ENCODE results near the gene SOBP. TPM values are rescaled to one million over a fixed set of nuclear protein-coding genes. Genes with fewer than 3 reads are reported as not detected.
"Not testable (repeated sequence)": the region's sequence is repeated elsewhere in the genome, so short reads cannot be mapped to it uniquely, and the experiment has no call there.

SOBP gene
- total RNA-seq, 2 experiments from 2014 or later = 0.27 to 0.31 TPM

DNA sequence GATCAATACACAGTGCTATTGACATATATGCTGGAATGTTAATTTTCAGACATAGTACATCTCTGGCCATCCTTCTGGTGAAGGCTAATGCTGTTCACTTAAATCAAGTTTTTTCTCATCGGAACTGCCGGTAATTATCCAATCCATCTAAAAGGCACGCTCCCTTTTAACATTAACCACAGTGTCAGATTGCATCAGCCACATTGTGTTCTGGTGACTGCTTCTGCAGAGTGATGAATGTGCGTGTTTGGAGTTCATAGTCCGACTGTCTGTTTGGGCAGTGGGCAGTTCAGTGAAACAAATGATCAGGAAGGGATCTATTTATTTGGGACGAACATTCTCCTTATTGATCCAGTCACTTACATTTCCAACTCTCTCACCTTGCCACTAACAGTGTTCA is 49.5 kb downstream of the SOBP start:
- no peaks in the 10 kb centered on the region for H3K4me1 Mint-ChIP-seq
- CTCF ChIA-PET = no interaction called here
- no peaks in the 10 kb centered on the region for H3K9me3 Mint-ChIP-seq
- no peak overlapping the region for H3K27ac Mint-ChIP-seq
- H3K27me3 Mint-ChIP-seq = peaks cover 39% of the 10 kb centered on the region
- H3K36me3 Mint-ChIP-seq (ENCODE audit: low read depth) = no peaks in the 10 kb centered on the region
- no peak overlapping the region for H3K4me3 Mint-ChIP-seq
- POLR2A ChIA-PET = interaction anchor here (0.6 kb wide), 1 partner anchor 8 kb away, joined by 3 read pairs; no protein-coding TSS in a partner anchor
- DNase-seq = no peak

DNA sequence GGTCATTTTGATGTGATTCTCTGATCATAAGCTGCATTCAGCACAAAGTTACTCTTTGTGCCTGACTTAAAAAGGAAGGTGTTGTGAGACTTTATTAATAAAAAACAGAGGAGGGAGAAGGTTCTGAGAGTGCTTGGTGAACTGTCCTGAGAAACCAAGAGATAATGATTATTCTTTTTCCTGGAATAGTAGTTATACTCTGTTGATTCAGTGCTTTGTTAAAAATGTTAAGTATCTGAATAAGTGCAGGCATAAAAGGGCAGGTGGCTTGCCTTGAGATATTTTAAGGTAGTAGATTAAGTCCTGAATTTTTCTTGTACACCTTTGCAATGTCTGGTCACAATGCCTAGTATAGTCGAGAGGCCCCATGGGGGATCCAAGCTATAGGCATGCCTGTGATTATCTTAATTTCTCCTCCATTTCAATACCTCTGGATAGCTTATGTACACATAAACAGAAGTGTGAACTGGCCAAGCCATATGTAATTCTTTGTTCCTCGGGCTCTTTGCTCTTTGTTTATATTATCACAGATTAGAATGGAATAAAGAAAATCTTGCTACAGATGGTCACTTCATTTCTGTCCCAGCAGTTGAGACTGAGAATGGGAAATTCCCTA is 50.0 kb downstream of the SOBP start:
- no peaks in the 10 kb centered on the region for H3K9me3 Mint-ChIP-seq
- H3K36me3 Mint-ChIP-seq (ENCODE audit: low read depth) = no peaks in the 10 kb centered on the region
- DNase-seq = no peak
- no peaks in the 10 kb centered on the region for H3K4me1 Mint-ChIP-seq
- no peak overlapping the region for H3K4me3 Mint-ChIP-seq
- CTCF ChIA-PET = no interaction called here
- peaks cover 40% of the 10 kb centered on the region for H3K27me3 Mint-ChIP-seq
- H3K27ac Mint-ChIP-seq = no peak overlapping the region
- POLR2A ChIA-PET = interaction anchor here (0.6 kb wide), 1 partner anchor 9 kb away, joined by 3 read pairs; no protein-coding TSS in a partner anchor

DNA sequence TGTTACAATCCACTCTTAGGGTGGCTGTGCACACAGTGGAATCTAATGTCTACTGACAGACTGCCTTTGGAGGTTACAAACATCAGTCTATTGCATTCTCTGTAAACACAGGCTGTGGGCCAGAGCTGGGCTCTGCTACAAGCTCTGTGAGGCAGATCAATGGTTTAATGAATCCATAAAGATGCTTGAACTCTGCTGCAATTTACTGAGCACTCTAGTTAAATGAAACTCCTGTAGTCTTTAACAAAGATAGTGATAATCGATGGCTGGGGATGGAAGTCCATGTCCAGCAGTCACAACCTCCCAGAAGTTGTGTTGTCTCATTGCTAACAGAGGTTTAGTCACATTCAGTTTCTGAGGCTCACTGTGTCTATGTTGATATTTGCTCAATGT is 50.5 kb downstream of the SOBP start:
- no peak for DNase-seq
- Mint-ChIP-seq H3K36me3 (ENCODE audit: low read depth) (no peaks in the 10 kb centered on the region), H3K27me3 (peaks cover 45% of the 10 kb centered on the region), H3K9me3 (no peaks in the 10 kb centered on the region), H3K27ac (no peak overlapping the region), H3K4me1 (no peaks in the 10 kb centered on the region), H3K4me3 (no peak overlapping the region)
- ChIA-PET CTCF (interaction anchor here (0.7 kb wide), 1 partner anchor 155 kb away, joined by 3 read pairs; no protein-coding TSS in a partner anchor), POLR2A (no interaction called here)

DNA sequence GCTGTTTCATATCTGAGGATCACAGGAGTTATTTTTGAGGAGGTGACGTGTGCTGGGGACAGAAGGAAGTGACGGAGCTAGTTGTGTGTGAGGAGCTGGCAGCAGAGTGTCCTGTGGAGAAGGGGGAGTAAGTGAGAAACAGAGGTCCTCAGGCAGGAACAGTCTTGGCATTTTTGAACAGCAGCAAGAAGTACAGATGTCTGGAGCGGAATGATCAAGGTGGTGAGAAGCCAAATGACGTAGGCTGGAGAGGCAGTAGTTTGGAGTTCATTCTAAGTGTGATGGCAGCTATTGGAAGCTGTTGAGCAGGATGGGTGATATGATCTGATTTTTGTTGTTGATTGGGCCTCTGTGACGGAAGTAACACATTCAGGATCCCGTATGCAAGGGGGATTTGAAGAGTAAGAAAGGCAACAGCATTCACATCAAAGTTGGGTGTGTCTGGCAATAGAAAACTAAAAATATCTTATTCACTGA is 52.3 kb downstream of the SOBP start:
- ChIA-PET POLR2A (no interaction called here), CTCF (interaction anchor here (1.3 kb wide), 1 partner anchor 10 kb away, joined by 3 read pairs; no protein-coding TSS in a partner anchor)
- DNase-seq = no peak
- Mint-ChIP-seq H3K4me1 (peaks cover 5% of the 10 kb centered on the region), H3K27me3 (peaks cover 47% of the 10 kb centered on the region), H3K4me3 (no peak overlapping the region), H3K27ac (no peak overlapping the region), H3K36me3 (ENCODE audit: low read depth) (no peaks in the 10 kb centered on the region), H3K9me3 (no peaks in the 10 kb centered on the region)

DNA sequence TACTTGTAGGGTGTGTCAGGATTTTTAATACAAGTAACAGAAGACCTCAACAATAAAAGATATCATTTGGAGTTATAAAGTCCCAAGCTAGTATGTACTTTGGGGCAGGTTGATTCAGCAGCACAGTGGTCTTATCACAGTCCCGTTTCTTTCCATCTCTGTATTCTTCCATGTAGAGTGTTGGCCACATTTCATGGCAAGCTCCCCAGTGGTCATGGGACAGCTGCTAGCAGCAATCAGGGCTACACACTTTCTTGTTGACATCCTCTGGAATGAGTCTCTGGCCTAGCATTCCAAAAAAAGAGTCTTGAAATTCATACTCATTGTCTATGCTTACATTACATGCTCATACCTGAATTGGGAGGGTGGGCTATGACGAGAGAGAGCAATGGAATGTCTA is 53.2 kb downstream of the SOBP start:
- no peaks in the 10 kb centered on the region for H3K36me3 Mint-ChIP-seq (ENCODE audit: low read depth)
- no peak for DNase-seq
- H3K4me3 Mint-ChIP-seq = no peak overlapping the region
- peaks cover 46% of the 10 kb centered on the region for H3K27me3 Mint-ChIP-seq
- no peak overlapping the region for H3K27ac Mint-ChIP-seq
- H3K4me1 Mint-ChIP-seq = peaks cover 5% of the 10 kb centered on the region
- POLR2A ChIA-PET = interaction anchor here (0.7 kb wide), 1 partner anchor 73 kb away, joined by 3 read pairs; no protein-coding TSS in a partner anchor
- no peaks in the 10 kb centered on the region for H3K9me3 Mint-ChIP-seq
- CTCF ChIA-PET = interaction anchor here (1.4 to 1.7 kb wide), 2 partner anchors 9 to 12 kb away, joined by 4 to 5 read pairs; no protein-coding TSS in a partner anchor

DNA sequence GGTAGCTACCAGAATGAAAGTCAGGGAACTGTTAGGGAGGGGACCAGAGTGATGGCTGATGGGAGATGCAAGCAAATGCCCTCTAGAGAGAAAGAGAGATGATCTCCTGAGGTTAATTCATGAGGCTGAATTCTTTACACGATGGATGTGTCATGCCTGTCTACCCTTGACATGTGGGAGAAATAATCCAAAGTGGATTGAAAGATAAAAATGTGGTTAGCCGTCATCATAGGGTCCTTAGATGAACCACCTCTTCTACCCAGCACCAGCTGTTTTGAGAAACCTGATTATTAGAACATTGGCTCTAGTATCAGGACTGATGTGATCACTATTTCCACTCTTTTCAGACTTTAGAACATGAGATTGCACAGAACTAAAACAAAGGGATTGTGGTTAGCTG is 53.6 kb downstream of the SOBP start:
- H3K27me3 Mint-ChIP-seq = peaks cover 44% of the 10 kb centered on the region
- no peak overlapping the region for H3K4me3 Mint-ChIP-seq
- no peaks in the 10 kb centered on the region for H3K36me3 Mint-ChIP-seq (ENCODE audit: low read depth)
- H3K27ac Mint-ChIP-seq = no peak overlapping the region
- H3K9me3 Mint-ChIP-seq = no peaks in the 10 kb centered on the region
- ChIA-PET POLR2A (no interaction called here), CTCF (interaction anchor here (1.0 to 1.7 kb wide), 3 partner anchors 9 to 13 kb away, joined by 4 to 5 read pairs (median 5); no protein-coding TSS in a partner anchor)
- no peak for DNase-seq
- H3K4me1 Mint-ChIP-seq = peaks cover 5% of the 10 kb centered on the region

DNA sequence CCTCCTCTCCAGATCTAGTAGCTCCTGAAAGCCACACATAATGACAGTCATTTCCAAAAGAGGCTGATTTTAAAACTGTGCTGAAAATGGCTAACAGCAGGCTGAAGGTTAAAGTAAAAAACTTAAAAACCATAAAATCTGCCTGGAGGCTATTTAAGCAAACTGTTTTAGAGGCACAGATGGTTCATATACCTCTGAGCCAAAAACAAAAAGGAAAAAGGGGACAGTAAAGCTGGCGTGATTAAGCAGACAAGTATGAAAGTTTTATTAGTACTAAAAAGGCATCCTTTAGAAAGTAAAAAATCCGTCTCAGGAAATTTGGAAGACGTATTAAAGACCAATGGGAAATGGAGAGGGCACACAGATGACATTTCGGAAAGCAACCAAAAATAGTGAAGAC is 55.8 kb downstream of the SOBP start:
- no peak for DNase-seq
- peaks cover 30% of the 10 kb centered on the region for H3K27me3 Mint-ChIP-seq
- H3K36me3 Mint-ChIP-seq (ENCODE audit: low read depth) = no peaks in the 10 kb centered on the region
- H3K9me3 Mint-ChIP-seq = no peaks in the 10 kb centered on the region
- peaks cover 5% of the 10 kb centered on the region for H3K4me1 Mint-ChIP-seq
- no peak overlapping the region for H3K4me3 Mint-ChIP-seq
- H3K27ac Mint-ChIP-seq = no peak overlapping the region
- ChIA-PET POLR2A (no interaction called here), CTCF (interaction anchor here (0.8 kb wide), 1 partner anchor 39 kb away, joined by 3 read pairs; no protein-coding TSS in a partner anchor)

DNA sequence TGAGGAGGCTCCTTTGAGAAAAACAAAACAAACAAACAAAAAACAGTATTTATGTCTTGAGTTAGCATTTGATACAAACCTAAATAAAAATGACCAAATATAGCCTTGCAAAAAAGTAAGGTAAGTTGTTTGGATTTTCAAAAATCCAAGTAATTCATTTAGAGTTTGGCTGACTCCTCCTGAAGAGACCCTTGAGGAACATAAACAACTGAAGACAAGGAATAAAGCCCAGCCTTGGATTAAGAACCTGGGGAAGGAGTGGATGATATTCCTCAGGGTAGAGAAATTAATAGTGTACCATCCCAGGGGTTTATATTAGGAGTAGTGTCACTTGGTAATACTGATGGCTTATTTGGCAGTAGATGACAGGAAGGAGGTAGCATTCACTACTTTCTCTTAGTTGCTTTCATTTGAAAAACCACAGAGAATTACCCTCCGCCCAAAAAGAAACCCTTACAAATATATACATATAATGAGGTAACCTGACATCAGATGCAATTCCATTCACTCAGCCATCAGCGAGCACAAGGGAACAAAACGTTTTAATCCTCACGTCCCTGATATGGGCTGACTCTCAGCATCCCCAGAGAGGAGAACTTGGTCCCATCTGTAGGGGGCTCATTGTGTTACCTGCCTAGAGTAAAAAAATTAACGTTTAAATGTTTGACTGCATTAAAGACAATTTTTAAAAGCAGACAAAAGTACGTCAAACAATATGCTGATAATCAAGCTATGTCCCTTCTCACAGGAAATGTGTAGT is 57.0 kb downstream of the SOBP start:
- peaks cover 5% of the 10 kb centered on the region for H3K4me1 Mint-ChIP-seq
- ChIA-PET POLR2A (no interaction called here), CTCF (no interaction called here)
- no peaks in the 10 kb centered on the region for H3K36me3 Mint-ChIP-seq (ENCODE audit: low read depth)
- H3K27ac Mint-ChIP-seq = no peak overlapping the region
- no peaks in the 10 kb centered on the region for H3K9me3 Mint-ChIP-seq
- no peak for DNase-seq
- peaks cover 29% of the 10 kb centered on the region for H3K27me3 Mint-ChIP-seq
- H3K4me3 Mint-ChIP-seq = no peak overlapping the region

DNA sequence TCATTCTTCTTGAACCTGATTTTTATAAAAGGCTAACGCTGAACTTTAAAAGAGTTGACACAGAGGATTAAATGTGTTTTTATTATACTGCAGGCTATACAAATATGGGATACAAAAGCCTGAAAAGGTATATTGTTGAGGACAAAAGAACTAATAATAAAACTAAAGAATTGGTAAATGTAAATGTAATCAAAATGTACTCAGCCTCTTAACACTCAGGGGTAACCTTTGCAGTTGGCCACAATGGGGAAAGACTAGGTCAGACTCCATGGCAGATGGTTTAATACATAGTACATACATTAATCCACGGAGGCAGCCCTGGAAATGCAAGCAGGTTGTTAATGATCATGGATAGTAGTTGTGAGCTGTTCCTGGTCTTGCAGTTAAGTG is 57.5 kb downstream of the SOBP start:
- no peaks in the 10 kb centered on the region for H3K36me3 Mint-ChIP-seq (ENCODE audit: low read depth)
- H3K4me1 Mint-ChIP-seq = peaks cover 5% of the 10 kb centered on the region
- H3K27ac Mint-ChIP-seq = no peak overlapping the region
- H3K4me3 Mint-ChIP-seq = no peak overlapping the region
- no peaks in the 10 kb centered on the region for H3K9me3 Mint-ChIP-seq
- H3K27me3 Mint-ChIP-seq = peaks cover 25% of the 10 kb centered on the region
- ChIA-PET POLR2A (no interaction called here), CTCF (no interaction called here)
- no peak for DNase-seq

DNA sequence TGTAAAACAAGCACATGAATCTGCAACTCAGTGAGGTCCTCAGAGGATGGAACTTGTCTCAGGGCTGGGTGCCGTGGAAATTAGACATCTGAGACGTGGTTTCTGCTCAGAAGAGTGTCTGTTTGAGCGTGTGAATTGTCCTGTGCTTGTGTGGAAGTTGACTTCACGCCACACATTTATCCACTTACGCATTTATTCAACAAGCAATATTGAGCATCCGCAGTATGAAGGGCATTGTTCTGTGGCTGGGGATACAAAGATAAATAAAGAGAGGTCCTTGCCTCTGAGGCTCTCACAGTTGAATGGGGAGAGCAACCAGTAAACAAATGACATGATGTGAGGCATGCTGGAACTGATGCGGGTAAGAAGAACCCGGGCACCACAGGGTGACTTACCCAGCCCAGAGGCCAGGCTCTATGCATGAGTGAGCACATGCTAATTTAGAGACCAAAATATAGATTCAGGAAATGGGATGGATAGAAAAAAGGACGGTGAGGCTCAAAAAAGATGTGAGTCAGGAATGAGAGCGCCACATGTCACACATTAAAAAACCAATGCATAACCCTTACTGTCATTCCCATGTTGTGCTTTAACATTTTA is 60.4 kb downstream of the SOBP start:
- H3K9me3 Mint-ChIP-seq = no peaks in the 10 kb centered on the region
- CTCF ChIA-PET = no interaction called here
- POLR2A ChIA-PET = no interaction called here
- H3K27me3 Mint-ChIP-seq = peaks cover 14% of the 10 kb centered on the region
- H3K36me3 Mint-ChIP-seq (ENCODE audit: low read depth) = no peaks in the 10 kb centered on the region
- H3K4me3 Mint-ChIP-seq = no peak overlapping the region
- H3K4me1 Mint-ChIP-seq = peaks cover 5% of the 10 kb centered on the region
- H3K27ac Mint-ChIP-seq = no peak overlapping the region
- DNase-seq = no peak

DNA sequence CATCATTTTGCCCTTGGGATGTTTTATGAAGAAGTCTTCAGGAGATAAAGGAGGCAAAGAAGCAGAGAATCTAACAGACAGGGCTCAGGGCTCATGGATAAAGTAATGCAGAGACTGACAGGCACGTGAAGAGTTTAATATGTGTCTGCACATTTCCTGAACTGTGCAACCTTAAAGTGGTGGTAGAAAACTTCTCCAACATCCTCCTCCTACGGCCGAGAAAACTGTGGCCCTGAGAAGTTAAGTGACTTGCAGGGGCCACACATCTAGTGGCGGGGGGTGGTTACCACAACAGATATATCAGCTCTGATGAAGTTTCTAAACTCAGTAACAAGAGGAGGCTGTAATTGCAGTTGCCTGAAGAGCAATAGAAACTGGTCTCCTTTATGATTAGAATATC is 61.0 kb downstream of the SOBP start:
- Mint-ChIP-seq H3K4me3 (no peak overlapping the region), H3K4me1 (peaks cover 5% of the 10 kb centered on the region), H3K27me3 (peaks cover 10% of the 10 kb centered on the region), H3K9me3 (no peaks in the 10 kb centered on the region), H3K36me3 (ENCODE audit: low read depth) (no peaks in the 10 kb centered on the region), H3K27ac (no peak overlapping the region)
- CTCF ChIA-PET = no interaction called here
- DNase-seq = no peak
- POLR2A ChIA-PET = no interaction called here

DNA sequence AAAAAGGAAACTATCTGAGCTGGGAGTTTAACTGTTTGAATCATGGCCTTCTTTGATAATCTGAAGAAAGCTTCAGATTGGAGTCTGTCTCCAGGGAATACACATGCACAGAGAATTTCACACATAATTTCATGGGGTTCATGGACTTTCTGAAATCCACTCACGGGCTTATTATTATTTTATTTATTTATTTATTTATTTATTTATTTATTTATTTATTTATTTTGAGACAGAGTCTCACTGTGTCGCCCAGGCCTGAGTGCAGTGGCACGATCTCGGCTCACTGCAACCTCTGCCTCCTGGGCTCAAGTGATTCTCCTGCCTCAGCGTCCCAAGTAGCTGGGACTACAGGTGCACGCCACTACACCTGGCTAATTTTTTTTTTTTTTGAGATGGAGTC is 63.2 kb downstream of the SOBP start:
- H3K4me1 Mint-ChIP-seq; H3K36me3 Mint-ChIP-seq (ENCODE audit: low read depth); POLR2A ChIA-PET; DNase-seq; H3K4me3 Mint-ChIP-seq; H3K9me3 Mint-ChIP-seq; H3K27ac Mint-ChIP-seq: not testable (repeated sequence)
- peaks cover 10% of the 10 kb centered on the region for H3K27me3 Mint-ChIP-seq
- CTCF ChIA-PET = interaction anchor here (1.1 to 2.1 kb wide), 3 partner anchors 10 to 295 kb away, joined by 3 to 5 read pairs (median 5); no protein-coding TSS in a partner anchor

DNA sequence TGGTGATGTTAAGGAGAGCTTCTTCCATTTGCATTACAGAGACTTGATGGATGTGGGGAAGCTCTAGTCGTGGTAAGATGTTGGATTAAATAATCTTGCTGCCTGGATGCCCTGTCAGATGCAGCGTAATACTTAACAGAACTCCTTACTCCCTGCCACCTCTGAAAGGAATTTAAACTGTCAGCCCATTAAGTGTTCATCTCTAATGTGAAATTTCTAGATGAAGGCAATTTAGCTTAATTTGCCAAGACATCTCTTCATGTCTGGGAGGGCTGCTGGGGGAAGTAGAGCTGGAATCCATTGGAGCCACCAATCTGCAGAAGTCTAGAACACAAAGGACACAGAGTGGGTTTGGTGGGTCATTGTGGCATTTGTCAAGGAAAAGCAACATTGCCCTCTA is 64.4 kb downstream of the SOBP start:
- no peaks in the 10 kb centered on the region for H3K36me3 Mint-ChIP-seq (ENCODE audit: low read depth)
- no peak overlapping the region for H3K4me3 Mint-ChIP-seq

More for the DNA sequence above, 64.4 kb downstream of the SOBP start:
- H3K4me1 Mint-ChIP-seq = no peaks in the 10 kb centered on the region
- H3K27me3 Mint-ChIP-seq = peaks cover 12% of the 10 kb centered on the region
- H3K9me3 Mint-ChIP-seq = no peaks in the 10 kb centered on the region
- ChIA-PET POLR2A (no interaction called here), CTCF (interaction anchor here (2.1 kb wide), 1 partner anchor 294 kb away, joined by 5 read pairs; no protein-coding TSS in a partner anchor)
- no peak for DNase-seq
- H3K27ac Mint-ChIP-seq = no peak overlapping the region
